HepG2 (cell line): Measurements from ENCODE around the gene CCDC6.

ENCODE experiments used
- EHMT2 ChIP-seq: fragments of 200-600 bp; sonication (generic); IDR thresholded peaks from 2 replicates; pipeline ENCODE4 v1.7.0; 2017; ENCODE audit warnings: antibody characterized with exemption, low read depth, low read length, borderline replicate concordance
- ZBTB1 ChIP-seq: sonication (generic); formaldehyde crosslinking; IDR thresholded peaks from 2 replicates; pipeline ENCODE4 v1.4.0; 2020; ENCODE audit warnings: missing genetic modification reagents, borderline replicate concordance
- ZNF121 ChIP-seq: sonication (generic); formaldehyde crosslinking; IDR thresholded peaks from 2 replicates; pipeline ENCODE4 v1.5.0; 2020; ENCODE audit warnings: mild to moderate bottlenecking, missing genetic modification reagents
- ZNF720 ChIP-seq: sonication (generic); formaldehyde crosslinking; IDR thresholded peaks from 2 replicates; pipeline ENCODE4 v1.4.0; 2020; ENCODE audit warnings: missing genetic modification reagents
- TF ChIP-seq, protein P1 (sequence below): sonication (generic); formaldehyde crosslinking; IDR thresholded peaks from 2 replicates; pipeline ENCODE4 v1.5.0; 2020; ENCODE audit warnings: mild to moderate bottlenecking, missing genetic modification reagents, moderate library complexity

DNA sequence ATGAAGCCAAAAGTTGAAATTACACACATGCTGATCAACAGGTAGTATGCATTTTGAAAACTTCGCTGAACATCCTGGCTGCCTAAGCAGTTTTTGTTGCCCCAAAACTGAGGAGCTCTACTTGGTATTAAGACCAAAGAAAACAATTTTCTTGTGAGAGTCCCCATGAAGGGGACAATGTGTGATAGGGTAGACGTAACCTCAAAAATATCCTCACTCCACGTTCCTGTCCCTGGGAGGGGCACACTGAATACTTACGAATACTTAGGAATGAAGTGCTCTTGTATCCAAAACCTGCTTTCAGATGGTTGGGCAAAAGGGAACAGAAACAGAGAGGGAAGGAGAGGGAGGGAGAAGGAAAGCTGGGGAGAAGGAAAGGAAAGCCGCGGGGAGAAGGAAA lies 24.7 kb downstream of the CCDC6 start:
- TF ChIP-seq ZNF720 (CRISPR knock-in tag) (no peak), ZNF121 (CRISPR knock-in tag) (no peak), ZBTB1 (CRISPR knock-in tag) (no peak), EHMT2 (no peak)
- TF ChIP-seq, protein P1, sequence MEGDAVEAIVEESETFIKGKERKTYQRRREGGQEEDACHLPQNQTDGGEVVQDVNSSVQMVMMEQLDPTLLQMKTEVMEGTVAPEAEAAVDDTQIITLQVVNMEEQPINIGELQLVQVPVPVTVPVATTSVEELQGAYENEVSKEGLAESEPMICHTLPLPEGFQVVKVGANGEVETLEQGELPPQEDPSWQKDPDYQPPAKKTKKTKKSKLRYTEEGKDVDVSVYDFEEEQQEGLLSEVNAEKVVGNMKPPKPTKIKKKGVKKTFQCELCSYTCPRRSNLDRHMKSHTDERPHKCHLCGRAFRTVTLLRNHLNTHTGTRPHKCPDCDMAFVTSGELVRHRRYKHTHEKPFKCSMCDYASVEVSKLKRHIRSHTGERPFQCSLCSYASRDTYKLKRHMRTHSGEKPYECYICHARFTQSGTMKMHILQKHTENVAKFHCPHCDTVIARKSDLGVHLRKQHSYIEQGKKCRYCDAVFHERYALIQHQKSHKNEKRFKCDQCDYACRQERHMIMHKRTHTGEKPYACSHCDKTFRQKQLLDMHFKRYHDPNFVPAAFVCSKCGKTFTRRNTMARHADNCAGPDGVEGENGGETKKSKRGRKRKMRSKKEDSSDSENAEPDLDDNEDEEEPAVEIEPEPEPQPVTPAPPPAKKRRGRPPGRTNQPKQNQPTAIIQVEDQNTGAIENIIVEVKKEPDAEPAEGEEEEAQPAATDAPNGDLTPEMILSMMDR (CRISPR knock-in tag): no peak
